ENCODE results near the gene DGLUCY. TPM values are rescaled to one million over a fixed set of nuclear protein-coding genes. Genes with fewer than 3 reads are reported as not detected.

The DGLUCY gene
- total and polyA plus RNA-seq, 2 of the 8 experiments (the other 6 are each of a cell fraction or from before 2014, with no cell fraction given), result 24.9 to 31.8 TPM

DNA sequence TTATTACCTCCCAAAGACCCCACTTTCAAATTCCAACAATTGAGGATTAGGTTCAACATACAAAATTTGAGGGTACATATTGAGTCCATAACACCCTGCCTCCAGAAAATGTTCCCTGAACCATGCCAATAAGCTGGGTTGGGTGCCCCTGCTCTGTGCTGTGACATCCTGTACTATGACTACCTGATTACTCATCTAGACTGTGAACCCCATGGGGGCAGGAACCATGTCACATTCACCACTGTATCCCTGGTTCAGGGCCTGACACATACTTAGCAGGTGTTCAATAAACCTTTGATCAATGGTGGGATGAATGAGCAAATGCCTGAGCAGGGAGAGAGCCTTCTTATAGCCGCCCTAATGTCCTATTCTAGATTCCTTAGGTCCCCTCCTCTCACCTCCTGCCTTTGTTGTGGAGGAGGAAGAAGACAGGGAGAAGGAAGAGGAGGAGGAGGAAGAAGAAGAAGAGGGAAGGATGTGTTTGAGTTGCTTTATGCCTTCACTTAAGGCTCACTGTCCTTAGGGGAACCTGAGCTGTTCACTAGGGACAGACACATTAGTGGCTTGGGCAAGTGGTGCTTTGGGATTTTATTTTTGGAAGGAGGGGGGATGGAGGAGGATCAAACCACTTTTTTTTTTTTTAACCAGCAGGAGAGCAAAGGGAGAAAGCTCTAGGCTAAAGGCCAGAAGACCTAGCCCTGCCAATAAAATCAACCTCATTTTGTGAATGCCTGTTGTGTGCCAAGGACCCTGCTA, 109.3 kb downstream of the DGLUCY start:
- no peak overlapping the region for H3K23ac ChIP-seq (ENCODE audit: insufficient read length)
- no peaks in the 10 kb centered on the region for H3K9me3 ChIP-seq (ENCODE audit: insufficient read depth in 2 of 2, low read depth in 1 of 2, low read length in 1 of 2)
- TF ChIP-seq SP1 (IDR thresholded peaks at IDR 0.05; ENCODE audit: low read depth, low read length) (no peak), SRF (IDR thresholded peaks at IDR 0.05; ENCODE audit: low read depth, low read length) (no peak), RAD21 (IDR thresholded peaks at IDR 0.05 in 1 of 2, conservative IDR thresholded peaks at IDR 0.05 in 1 of 2; ENCODE audit: low read depth in 2 of 2, low read length in 2 of 2) (no peak), HDAC2 (IDR thresholded peaks at IDR 0.05; ENCODE audit: borderline replicate concordance in 1 of 2, low read depth in 2 of 2, low read length in 2 of 2) (no peak)
- H2BK15ac ChIP-seq (ENCODE audit: low read length), result no peak overlapping the region
- WGBS, 2 experiments (ENCODE audit: extremely low coverage in 1 of 2, insufficient coverage in 1 of 2, insufficient read length in 1 of 2, insufficient replicate concordance in 2 of 2, low coverage in 1 of 2, low lambda C conversion rate in 2 of 2, missing lambda C conversion rate in 1 of 2), result 100% methylated on average over 1 of the region's 1 CpG; no CpG with 5 or more reads in 1 of the 2 experiments
- peaks cover 3% of the 10 kb centered on the region; the same call in 1 of the 2 replicates for H3K23me2 ChIP-seq (ENCODE audit: low read depth, low read length)
- DNase-seq (ENCODE audit: low read depth in 1 of 2, low spot score in 2 of 2), result no peak
- H3K4me2 ChIP-seq (ENCODE audit: insufficient read depth in 1 of 2, low read depth in 2 of 2, low read length in 2 of 2), result no peak overlapping the region
- no peak overlapping the region for H4K5ac ChIP-seq (ENCODE audit: insufficient read length, low read depth, low read length)
- peaks cover 0 to 4% (median 3%) of the 10 kb centered on the region in 4 experiments; a peak in 6 of 7 replicates for H3K4me1 ChIP-seq (replicated peaks in 1 of 4; ENCODE audit: control insufficient read depth in 3 of 4, insufficient read depth in 4 of 4, low read length in 3 of 4)
- ChIA-PET POLR2A (ENCODE audit: partially characterized antibody) (interaction anchor here (0.6 kb wide), 1 partner anchor 18 kb away, joined by 3 read pairs; no protein-coding TSS in a partner anchor), CTCF (ENCODE audit: partially characterized antibody) (interaction anchor here (0.6 to 1.7 kb wide), 4 partner anchors 21 to 56 kb away, joined by 4 to 7 read pairs (median 4); no protein-coding TSS in a partner anchor)
- no peak overlapping the region for H4K91ac ChIP-seq (replicated peaks; ENCODE audit: insufficient read length, low read length)
- H3K79me2 ChIP-seq (ENCODE audit: control insufficient read depth in 1 of 2, insufficient read depth in 2 of 2, low read length in 2 of 2), result no peaks in the 10 kb centered on the region
- no peak overlapping the region for H4K8ac ChIP-seq (ENCODE audit: extremely low read depth, insufficient read depth, low read length)
- H3K9ac ChIP-seq (replicated peaks in 1 of 4; ENCODE audit: extremely low read depth in 1 of 4, low read depth in 3 of 4, low read length in 3 of 4), result no peak overlapping the region
- no peaks in the 10 kb centered on the region for H4K20me1 ChIP-seq (replicated peaks in 1 of 2; ENCODE audit: control insufficient read depth in 1 of 2, insufficient read depth in 2 of 2, low read length in 2 of 2)
- H2AFZ ChIP-seq (ENCODE audit: low read length), result no peak overlapping the region
- no peak overlapping the region for H3K14ac ChIP-seq (ENCODE audit: insufficient read length)
- no peak overlapping the region for H2BK12ac ChIP-seq (ENCODE audit: low read depth, low read length)
- no peak overlapping the region for H3K4ac ChIP-seq (replicated peaks; ENCODE audit: insufficient read length, low read depth, low read length)
- H2BK120ac ChIP-seq (replicated peaks; ENCODE audit: low read depth, low read length), result no peak overlapping the region
- no peak overlapping the region for H3K56ac ChIP-seq (replicated peaks; ENCODE audit: insufficient read length, low read depth, low read length)
- H2BK5ac ChIP-seq (ENCODE audit: low read depth, low read length), result no peak overlapping the region
- H2AK5ac ChIP-seq (ENCODE audit: low read depth, low read length), result no peak overlapping the region
- FAIRE-seq, result no peak
- H3K4me3 ChIP-seq (ENCODE audit: extremely low read depth in 1 of 4, insufficient read depth in 2 of 4, low read depth in 3 of 4, low read length in 4 of 4), result no peak overlapping the region
- no peaks in the 10 kb centered on the region; a peak in 1 of 7 replicates for H3K27me3 ChIP-seq (replicated peaks in 1 of 4; ENCODE audit: control insufficient read depth in 3 of 4, extremely low read depth in 1 of 4, insufficient read depth in 3 of 4, low read length in 3 of 4)
- H3K36me3 ChIP-seq (ENCODE audit: control insufficient read depth in 2 of 4, insufficient read depth in 4 of 4, low read length in 3 of 4), result no peaks in the 10 kb centered on the region
- H3K27ac ChIP-seq (ENCODE audit: low read depth, low read length), result no peak overlapping the region
- H3K79me1 ChIP-seq (ENCODE audit: low read depth, low read length), result no peaks in the 10 kb centered on the region
- H2BK20ac ChIP-seq (ENCODE audit: low read length), result no peak overlapping the region
- H3K18ac ChIP-seq (ENCODE audit: extremely low read depth, low read length), result no peak overlapping the region
